K562 (cell line): Measurements from ENCODE around the gene DARS2. TPM values are rescaled to one million over a fixed set of nuclear protein-coding genes. Genes with fewer than 3 reads are reported as not detected.

ENCODE experiments used
- FOXJ2 ChIP-seq: fragments of 200-800 bp; sonication (Bioruptor generic); IDR thresholded peaks from 2 replicates; pipeline ENCODE4 v1.6.1; 2016; ENCODE audit warnings: missing genetic modification characterization, missing compliant biosample characterization
- HDAC3 ChIP-seq: fragments of 450-650 bp; IDR thresholded peaks from 2 replicates; pipeline ENCODE4 v1.6.1; 2018; ENCODE audit warnings: borderline replicate concordance, mild to moderate bottlenecking, moderate library complexity; ENCODE audit not compliant: partially characterized antibody
- HMG20A ChIP-seq: fragments of 450-650 bp; formaldehyde crosslinking; conservative IDR thresholded peaks from 2 replicates; pipeline ENCODE4 v1.4.0; 2020; ENCODE audit warnings: mild to moderate bottlenecking, mixed read lengths
- ID3 ChIP-seq, 2 experiments: fragments of 250-450 bp in 1 of 2; fragments of 450-650 bp in 1 of 2; sonication (Bioruptor Pico) in 1 of 2; IDR thresholded peaks; 2 replicates each; pipeline versions ENCODE4 v1.6.1 to v1.8.0; 2016 to 2021; ENCODE audit warnings: mild to moderate bottlenecking in 2 of 2, moderate library complexity in 2 of 2, missing compliant biosample characterization in 1 of 2, missing genetic modification characterization in 1 of 2
- MIER1 ChIP-seq: fragments of 450-650 bp; IDR thresholded peaks from 2 replicates; pipeline ENCODE4 v1.6.1; 2016; ENCODE audit warnings: antibody characterized with exemption, mild to moderate bottlenecking, low read depth
- POLR2A ChIP-seq: fragments of 450-650 bp; conservative IDR thresholded peaks from 2 replicates; pipeline ENCODE4 v1.6.1; 2016
- POLR3G ChIP-seq: IDR thresholded peaks from 2 replicates; pipeline ENCODE4 v1.6.1; 2011; ENCODE audit not compliant: insufficient read length, insufficient replicate concordance; ENCODE audit errors: extremely low read depth
- PRDM10 ChIP-seq: fragments of 450-650 bp; IDR thresholded peaks from 2 replicates; pipeline ENCODE4 v1.6.1; 2018; ENCODE audit not compliant: partially characterized antibody
- RBM39 ChIP-seq: fragments of 200-400 bp; formaldehyde crosslinking; optimal IDR thresholded peaks from 2 replicates; pipeline ENCODE3; 2018; ENCODE audit warnings: low read depth, low read length
- STAT5A ChIP-seq: IDR thresholded peaks from 2 replicates; pipeline ENCODE4 v1.6.1; 2012; ENCODE audit warnings: low read length, inconsistent platforms, borderline replicate concordance
- TEAD2 ChIP-seq: fragments of 450-650 bp; IDR thresholded peaks from 2 replicates; pipeline ENCODE4 v1.6.1; 2016; ENCODE audit warnings: missing genetic modification characterization, control low read depth, missing compliant biosample characterization
- TRIM25 ChIP-seq: fragments of 450-650 bp; IDR thresholded peaks from 2 replicates; pipeline ENCODE4 v1.7.0; 2016; ENCODE audit warnings: borderline replicate concordance
- ZBTB5 ChIP-seq: fragments of 450-650 bp; IDR thresholded peaks from 2 replicates; pipeline ENCODE4 v1.6.1; 2017; ENCODE audit warnings: antibody characterized with exemption
- ZBTB8A ChIP-seq: fragments of 450-650 bp; IDR thresholded peaks from 2 replicates; pipeline ENCODE4 v1.6.1; 2018; ENCODE audit warnings: mild to moderate bottlenecking, moderate library complexity; ENCODE audit not compliant: partially characterized antibody
- ZFP91 ChIP-seq: sonication (generic); formaldehyde crosslinking; IDR thresholded peaks from 2 replicates; pipeline ENCODE4 v1.8.0; 2022; ENCODE audit warnings: mild to moderate bottlenecking, missing genetic modification reagents
- ZNF124 ChIP-seq: sonication (generic); formaldehyde crosslinking; IDR thresholded peaks from 2 replicates; pipeline ENCODE4 v1.8.1; 2022; ENCODE audit warnings: missing genetic modification reagents
- ZNF431 ChIP-seq: sonication (generic); formaldehyde crosslinking; IDR thresholded peaks from 2 replicates; pipeline ENCODE4 v1.8.0; 2022; ENCODE audit warnings: mild to moderate bottlenecking, missing genetic modification reagents
- ZNF717 ChIP-seq: fragments of 250-450 bp; sonication (Bioruptor Pico); IDR thresholded peaks from 2 replicates; pipeline ENCODE4 v1.5.0; 2021
- polyA plus RNA-seq, 8 experiments: library from polyadenylated mRNA; depleted of rRNA in 4 of 8; stranded (reverse) in 5 of 8; unstranded in 3 of 8; fragments of >200 nt; fragmentation: Nextera tagmentation in 2 of 8; fragmentation: Illumina TruSeq in 1 of 8; extraction: Ambion mirVana in 2 of 8; extraction: Trizol in 1 of 8; gene quantifications; 2 replicates each; pipeline versions ENCODE4 v1.2.1 to v1.2.3, GENCODE V29; 2011 to 2014; ENCODE audit warnings: inconsistent platforms in 1 of 8, missing spikeins in 1 of 8
- total RNA-seq, 7 experiments: library from RNA; depleted of rRNA in 6 of 7; stranded (reverse); fragments of >200 nt in 6 of 7; fragmentation: Illumina TruSeq in 2 of 7; extraction: Trizol in 2 of 7; gene quantifications; 2 replicates each; pipeline versions ENCODE4 v1.2.1 to v1.2.3, GENCODE V29; 2011 to 2021; ENCODE audit warnings: low replicate concordance in 1 of 7

DARS2 gene
- total and polyA plus RNA-seq, 9 of the 15 experiments (the other 6 are each of a cell fraction or from before 2014, with no cell fraction given), result 36.4 to 96.7 (median 68.6) TPM

- no peak for TF ChIP-seq ZFP91 (CRISPR knock-in tag)
- 0 out of 2 replicates have a peak, but pooled peaks have one; percentile 67 for TF ChIP-seq MIER1
- no peak for TF ChIP-seq POLR3G
- TF ChIP-seq ZNF717 (CRISPR knock-in tag), result no peak
- peak; percentile 40; the same call in 1 of the 2 replicates for TF ChIP-seq FOXJ2 (tag)
- TF ChIP-seq ZNF124 (CRISPR knock-in tag), result no peak
- no peak for TF ChIP-seq ID3 (CRISPR knock-in tag; IDR thresholded peaks at IDR 0.05)
- no peak for TF ChIP-seq ID3 (tag; IDR thresholded peaks at IDR 0.05)
- no peak for TF ChIP-seq ZBTB8A
- TF ChIP-seq ZNF431, result no peak
- no peak; the same call in 1 of the 2 replicates for TF ChIP-seq POLR2A
- TF ChIP-seq STAT5A, result no peak; the same call in 1 of the 2 replicates
- TF ChIP-seq ZBTB5, result no peak
- no peak for TF ChIP-seq TEAD2 (tag)
- TF ChIP-seq RBM39, result no peak
- no peak for TF ChIP-seq TRIM25
- TF ChIP-seq HDAC3, result peak; percentile 32
- peak; percentile 60 for TF ChIP-seq PRDM10
- no peak for TF ChIP-seq HMG20A (CRISPR knock-in tag)
These were observed 44.0 kb downstream of the DARS2 start, which contains the start of gene ZBTB37 (continued) for GRCh38 chr1:173868266-173869020.
